Endodermal cell (in vitro differentiated cells): ENCODE results near the gene SATL1. TPM values are rescaled to one million over a fixed set of nuclear protein-coding genes. Genes with fewer than 3 reads are reported as not detected.

Experiments
- DNase-seq: peaks from one replicate; pipeline ENCODE4 v3.0.0-alpha.2; 2017
- H3K27ac ChIP-seq: 2 replicates; pipeline ENCODE4 v1.5.1; 2013; ENCODE audit warnings: mild to moderate bottlenecking, low read depth, low read length, moderate library complexity
- H3K27me3 ChIP-seq: 2 replicates; pipeline ENCODE4 v1.6.1; 2013; ENCODE audit warnings: mild to moderate bottlenecking, low read length, moderate library complexity; ENCODE audit not compliant: insufficient read depth, control insufficient read depth, poor library complexity, severe bottlenecking
- H3K36me3 ChIP-seq: 2 replicates; pipeline ENCODE4 v1.7.0; 2013; ENCODE audit warnings: mild to moderate bottlenecking, low read length, moderate library complexity; ENCODE audit not compliant: control insufficient read depth, insufficient read depth
- H3K4me1 ChIP-seq: one replicate; pipeline ENCODE4 v1.7.0; 2013; ENCODE audit warnings: low read length; ENCODE audit not compliant: control insufficient read depth, insufficient read depth
- H3K4me3 ChIP-seq: 2 replicates; pipeline ENCODE4 v1.5.1; 2013; ENCODE audit warnings: mild to moderate bottlenecking, low read length, moderate library complexity
- H3K9ac ChIP-seq: 2 replicates; pipeline ENCODE4 v1.6.1; 2013; ENCODE audit warnings: mild to moderate bottlenecking, low read length, moderate library complexity; ENCODE audit not compliant: poor library complexity, severe bottlenecking; ENCODE audit errors: extremely low read depth
- H3K9me3 ChIP-seq: 2 replicates; pipeline ENCODE4 v1.6.1; 2013; ENCODE audit warnings: mild to moderate bottlenecking, low read length, moderate library complexity; ENCODE audit not compliant: control insufficient read depth
- H3K27ac Mint-ChIP-seq: 2 replicates; pipeline ENCODE4 v1.8.0; 2020; ENCODE audit warnings: mixed read lengths
- H3K27me3 Mint-ChIP-seq: 2 replicates; pipeline ENCODE4 v1.8.0; 2021; ENCODE audit warnings: mild to moderate bottlenecking, mixed read lengths; ENCODE audit not compliant: insufficient read depth
- H3K36me3 Mint-ChIP-seq: 2 replicates; pipeline ENCODE4 v1.8.0; 2020; ENCODE audit warnings: low read depth, mixed read lengths
- H3K4me1 Mint-ChIP-seq: 2 replicates; pipeline ENCODE4 v1.8.0; 2020; ENCODE audit warnings: mixed read lengths
- H3K4me3 Mint-ChIP-seq: 2 replicates; pipeline ENCODE4 v1.8.0; 2020; ENCODE audit warnings: mild to moderate bottlenecking, moderate library complexity, mixed read lengths
- H3K9me3 Mint-ChIP-seq: 2 replicates; pipeline ENCODE4 v1.8.0; 2020; ENCODE audit warnings: mild to moderate bottlenecking, mixed read lengths
- WGBS, 2 experiments: methylation state at CpG; one replicate each; pipeline versions ENCODE4 v1.1.5 to v1.1.7; 2013; ENCODE audit warnings: missing lambda C conversion rate in 2 of 2, mixed read lengths in 1 of 2; ENCODE audit not compliant: insufficient coverage in 1 of 2, insufficient read length in 1 of 2; 5-methylcytosine and 5-hydroxymethylcytosine counted together
- total RNA-seq, 2 donors: library from RNA; stranded (reverse); fragmentation: NEBNext Ultra II Directional in 1 of 2; extraction: Animal tissue kit (Norgen Biotek cat#: 25700) in 1 of 2; gene quantifications; 2 replicates in 1 of 2; 3 replicates in 1 of 2; pipeline ENCODE4 v1.2.1, GENCODE V29; 2021
- TF ChIP-seq, protein P1 (sequence below): fragments of 200-600 bp; sonication (generic); conservative IDR thresholded peaks from 2 replicates; pipeline ENCODE4 v1.5.0; 2021; ENCODE audit warnings: antibody characterized with exemption, mild to moderate bottlenecking

The SATL1 gene
- total RNA-seq, 2 donors from 2014 or later = 0.29 to 0.58 TPM

DNA sequence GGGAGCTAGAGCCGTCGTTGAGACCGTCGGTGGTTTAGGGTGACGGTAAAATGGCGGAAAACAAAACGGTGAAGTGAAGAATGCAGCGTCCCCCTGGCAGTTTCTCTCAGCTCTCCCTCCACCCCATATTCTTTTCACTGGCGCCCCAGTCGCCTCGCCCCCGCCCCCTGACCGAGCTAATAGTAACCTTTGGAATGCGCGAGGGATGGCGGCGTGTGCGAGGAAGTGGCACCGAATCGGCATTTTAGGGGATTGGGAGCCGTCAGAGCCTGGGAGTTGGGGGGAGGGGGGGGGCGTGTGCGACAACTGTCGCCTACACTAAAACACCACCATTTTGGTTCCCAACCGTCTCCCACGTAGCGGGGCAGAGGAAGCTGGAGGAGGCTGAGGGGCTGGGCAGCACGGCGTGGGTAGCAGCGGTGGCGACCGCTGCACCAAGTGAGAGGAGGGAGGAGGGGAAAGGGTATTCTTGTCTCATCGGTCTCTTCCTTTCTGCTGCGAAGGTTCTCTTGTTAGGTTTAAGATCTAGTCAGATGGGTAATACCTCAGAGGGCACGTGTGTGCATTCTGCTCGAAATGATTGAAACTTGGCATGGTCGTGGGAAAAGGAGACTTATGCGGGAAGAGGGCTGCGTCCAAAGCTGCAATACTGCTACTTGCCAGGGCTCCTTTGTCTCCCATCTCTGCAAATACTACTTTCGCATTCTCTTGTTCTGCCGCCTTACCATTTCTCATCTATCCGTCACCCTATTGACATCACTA, 1.1 kb upstream of the SATL1 start:
- Mint-ChIP-seq H3K27me3 (no peaks in the 10 kb centered on the region), H3K4me1 (peaks cover 4% of the 10 kb centered on the region), H3K27ac (peak overlapping the region; percentile 95), H3K4me3 (peak overlapping the region; percentile 74), H3K9me3 (peaks cover 28% of the 10 kb centered on the region), H3K36me3 (peaks cover 5% of the 10 kb centered on the region)
- Histone ChIP-seq H3K9me3 (no peaks in the 10 kb centered on the region), H3K27me3 (no peaks in the 10 kb centered on the region), H3K9ac (peak overlapping the region; percentile 98), H3K4me1 (no peaks in the 10 kb centered on the region), H3K27ac (peak overlapping the region; percentile 98), H3K4me3 (peak overlapping the region; percentile 93), H3K36me3 (peaks cover 7% of the 10 kb centered on the region)
- DNase-seq = peak; percentile 55
- TF ChIP-seq, protein P1, sequence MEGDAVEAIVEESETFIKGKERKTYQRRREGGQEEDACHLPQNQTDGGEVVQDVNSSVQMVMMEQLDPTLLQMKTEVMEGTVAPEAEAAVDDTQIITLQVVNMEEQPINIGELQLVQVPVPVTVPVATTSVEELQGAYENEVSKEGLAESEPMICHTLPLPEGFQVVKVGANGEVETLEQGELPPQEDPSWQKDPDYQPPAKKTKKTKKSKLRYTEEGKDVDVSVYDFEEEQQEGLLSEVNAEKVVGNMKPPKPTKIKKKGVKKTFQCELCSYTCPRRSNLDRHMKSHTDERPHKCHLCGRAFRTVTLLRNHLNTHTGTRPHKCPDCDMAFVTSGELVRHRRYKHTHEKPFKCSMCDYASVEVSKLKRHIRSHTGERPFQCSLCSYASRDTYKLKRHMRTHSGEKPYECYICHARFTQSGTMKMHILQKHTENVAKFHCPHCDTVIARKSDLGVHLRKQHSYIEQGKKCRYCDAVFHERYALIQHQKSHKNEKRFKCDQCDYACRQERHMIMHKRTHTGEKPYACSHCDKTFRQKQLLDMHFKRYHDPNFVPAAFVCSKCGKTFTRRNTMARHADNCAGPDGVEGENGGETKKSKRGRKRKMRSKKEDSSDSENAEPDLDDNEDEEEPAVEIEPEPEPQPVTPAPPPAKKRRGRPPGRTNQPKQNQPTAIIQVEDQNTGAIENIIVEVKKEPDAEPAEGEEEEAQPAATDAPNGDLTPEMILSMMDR = no peak
- 1% methylated on average over 31 of the region's 42 CpGs; no CpG with 5 or more reads in 1 of the 2 experiments for WGBS, 2 experiments

DNA sequence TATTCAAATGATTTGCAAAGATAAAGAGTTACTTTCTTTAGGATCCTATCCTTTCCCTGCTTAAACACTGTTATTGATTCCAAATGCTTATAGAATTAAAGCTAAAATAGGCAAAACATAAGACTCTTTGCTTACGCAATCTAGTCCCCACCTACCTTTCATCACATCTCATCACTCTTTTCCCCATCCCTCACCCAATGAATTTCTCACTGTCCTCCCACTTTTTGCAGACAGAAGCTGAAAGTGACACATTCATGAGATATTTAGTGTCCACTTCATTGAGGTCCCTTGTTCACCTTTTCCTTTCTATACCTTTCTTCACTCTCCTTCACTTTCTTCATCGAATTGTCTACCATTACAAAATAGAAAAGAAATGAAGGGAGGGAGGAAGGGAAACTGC, 424 bp downstream of the SATL1 start:
- 79% methylated on average over 1 of the region's 2 CpGs; no CpG with 5 or more reads in 1 of the 2 experiments for WGBS, 2 experiments
- H3K27ac Mint-ChIP-seq = peak overlapping the region; percentile 96
- H3K4me3 Mint-ChIP-seq = peak overlapping the region; percentile 74
- Histone ChIP-seq H3K9me3 (no peaks in the 10 kb centered on the region), H3K36me3 (no peaks in the 10 kb centered on the region), H3K4me3 (peak overlapping the region; percentile 93), H3K27ac (no peak overlapping the region), H3K9ac (peak overlapping the region; percentile 98), H3K4me1 (no peaks in the 10 kb centered on the region), H3K27me3 (no peaks in the 10 kb centered on the region)
- peaks cover 32% of the 10 kb centered on the region for H3K9me3 Mint-ChIP-seq
- TF ChIP-seq, protein P1 = no peak
- no peaks in the 10 kb centered on the region for H3K27me3 Mint-ChIP-seq
- peaks cover 3% of the 10 kb centered on the region for H3K36me3 Mint-ChIP-seq
- DNase-seq = no peak
- peaks cover 4% of the 10 kb centered on the region for H3K4me1 Mint-ChIP-seq

DNA sequence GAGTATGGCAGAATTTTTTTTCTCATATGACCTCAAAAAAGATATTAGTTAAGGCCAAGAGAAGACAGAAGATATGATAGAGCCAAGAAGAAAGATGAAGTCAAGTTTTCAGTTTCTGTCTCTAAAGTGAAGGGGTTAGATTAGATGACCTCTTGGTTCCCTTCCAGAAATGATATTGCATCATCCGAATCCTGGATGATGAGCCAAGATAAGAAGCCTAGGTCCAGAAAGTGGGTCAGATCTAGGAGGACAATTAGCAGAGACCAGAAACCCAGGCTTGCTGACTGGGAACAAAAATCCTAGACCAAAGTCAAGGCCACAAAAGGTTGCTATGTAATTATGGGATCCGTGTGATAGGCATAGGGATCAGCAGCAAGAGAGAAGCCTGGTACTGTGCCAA, 20.2 kb downstream of the SATL1 start:
- TF ChIP-seq, protein P1 = no peak
- H3K4me1 Mint-ChIP-seq = no peaks in the 10 kb centered on the region
- no peaks in the 10 kb centered on the region for H3K36me3 ChIP-seq
- H3K4me3 Mint-ChIP-seq = no peak overlapping the region
- 91 to 100% methylated on average over 2 of the region's 2 CpGs for WGBS, 2 experiments
- H3K4me1 ChIP-seq = no peaks in the 10 kb centered on the region
- H3K9me3 Mint-ChIP-seq = peaks cover 11% of the 10 kb centered on the region
- no peaks in the 10 kb centered on the region for H3K27me3 Mint-ChIP-seq
- no peak overlapping the region for H3K9ac ChIP-seq
- no peaks in the 10 kb centered on the region for H3K27me3 ChIP-seq
- H3K9me3 ChIP-seq = no peaks in the 10 kb centered on the region
- H3K27ac ChIP-seq = no peak overlapping the region
- no peak overlapping the region for H3K27ac Mint-ChIP-seq
- no peaks in the 10 kb centered on the region for H3K36me3 Mint-ChIP-seq
- DNase-seq = no peak
- no peak overlapping the region for H3K4me3 ChIP-seq
